Body of pancreas (tissue), 4 donors: ENCODE data around the gene SLC35F4. TPM values are rescaled to one million over a fixed set of nuclear protein-coding genes. Genes with fewer than 3 reads are reported as not detected.

Source experiments
- ATAC-seq: fragments of 150-250 bp; one replicate; pipeline ENCODE4 v1.9.1; 2016
- DNase-seq, 4 donors: peaks; one replicate each; pipeline ENCODE4 v3.0.0-alpha.2; 2019
- H3K27ac ChIP-seq, 4 donors: fragments of 200-600 bp; sonication (generic); 1 replicate in 3 of 4; 2 replicates in 1 of 4; pipeline versions ENCODE4 v1.5.1 to v1.6.1; 2016 to 2019; ENCODE audit warnings: mild to moderate bottlenecking in 1 of 4, mixed read lengths in 1 of 4, moderate library complexity in 1 of 4
- H3K27me3 ChIP-seq, 2 donors: fragments of 200-600 bp; sonication (generic); one replicate each; pipeline ENCODE4 v1.6.0; 2016; ENCODE audit warnings: mild to moderate bottlenecking in 1 of 2
- H3K36me3 ChIP-seq, 2 donors: fragments of 200-600 bp; sonication (generic); replicated peaks in 1 of 2; 2 replicates each; pipeline ENCODE4 v1.5.1; 2016; ENCODE audit warnings: low read depth in 2 of 2; ENCODE audit not compliant: insufficient read depth in 1 of 2
- H3K4me1 ChIP-seq: fragments of 200-600 bp; sonication (generic); one replicate; pipeline ENCODE4 v1.6.0; 2016
- H3K4me3 ChIP-seq, 2 donors: fragments of 200-600 bp; sonication (generic); 1 replicate in 1 of 2; 2 replicates in 1 of 2; pipeline ENCODE4 v1.5.1; 2016 to 2019
- H3K9me3 ChIP-seq, 3 donors: fragments of 200-600 bp; sonication (generic); 1 replicate in 2 of 3; 2 replicates in 1 of 3; pipeline ENCODE4 v1.5.1; 2016
- CTCF ChIP-seq, 7 experiments: fragments of 450-650 bp in 4 of 7; fragments of 200-600 bp in 3 of 7; sonication (generic) in 3 of 7; IDR thresholded peaks; one replicate each; pipeline ENCODE4 v1.5.1; 2016 to 2019; ENCODE audit warnings: antibody characterized with exemption in 7 of 7
- POLR2A ChIP-seq, 3 donors: fragments of 450-650 bp; IDR thresholded peaks; one replicate each; pipeline ENCODE4 v1.6.1; 2016; ENCODE audit warnings: antibody characterized with exemption in 3 of 3, mild to moderate bottlenecking in 2 of 3
- WGBS, 2 donors: methylation state at CpG; one replicate each; pipeline ENCODE4 v1.1.5; 2017; 5-methylcytosine and 5-hydroxymethylcytosine counted together
- intact Hi-C: fragments of 100-400 bp; cut with DNase I; formaldehyde crosslinking; loops from one replicate; pipeline ENCODE4 v1.15.1; 2023
- total RNA-seq, 2 donors: library from RNA; depleted of rRNA; stranded (reverse); fragments of >200 nt; gene quantifications; one replicate each; pipeline ENCODE4 v1.1.0, GENCODE V29; 2016

SLC35F4 gene
- total RNA-seq, 2 donors from 2014 or later = not detected

- Histone ChIP-seq H3K27ac (no peak overlapping the region), H3K4me1 (no peaks in the 10 kb centered on the region), H3K36me3 (no peaks in the 10 kb centered on the region), H3K9me3 (no peaks in the 10 kb centered on the region), H3K27me3 (no peaks in the 10 kb centered on the region), H3K4me3 (no peak overlapping the region)
- TF ChIP-seq POLR2A (IDR thresholded peaks at IDR 0.05) = no peak
- no peak for TF ChIP-seq CTCF (IDR thresholded peaks at IDR 0.05)
- intact Hi-C loops = no loop called here
- no peak for ATAC-seq
- no peak for DNase-seq
- 65 to 70% methylated on average over 2 of the region's 2 CpGs for WGBS, 2 donors
Observed at GRCh38 chr14:57816568-57817284, 49.2 kb downstream of the SLC35F4 start.

- no peak overlapping the region for H3K27ac ChIP-seq
- H3K27me3 ChIP-seq = no peaks in the 10 kb centered on the region
- H3K4me1 ChIP-seq = no peaks in the 10 kb centered on the region
- no peaks in the 10 kb centered on the region for H3K9me3 ChIP-seq
- WGBS, 2 donors = 57 to 63% methylated on average over 4 of the region's 4 CpGs
- H3K4me3 ChIP-seq = no peak overlapping the region
- no peak for DNase-seq
- intact Hi-C loops = no loop called here
- H3K36me3 ChIP-seq = no peaks in the 10 kb centered on the region
- TF ChIP-seq CTCF (IDR thresholded peaks at IDR 0.05) (no peak), POLR2A (IDR thresholded peaks at IDR 0.05) (no peak)
- ATAC-seq = no peak
Observed at GRCh38 chr14:57814726-57815125, 51.2 kb downstream of the SLC35F4 start.

DNA sequence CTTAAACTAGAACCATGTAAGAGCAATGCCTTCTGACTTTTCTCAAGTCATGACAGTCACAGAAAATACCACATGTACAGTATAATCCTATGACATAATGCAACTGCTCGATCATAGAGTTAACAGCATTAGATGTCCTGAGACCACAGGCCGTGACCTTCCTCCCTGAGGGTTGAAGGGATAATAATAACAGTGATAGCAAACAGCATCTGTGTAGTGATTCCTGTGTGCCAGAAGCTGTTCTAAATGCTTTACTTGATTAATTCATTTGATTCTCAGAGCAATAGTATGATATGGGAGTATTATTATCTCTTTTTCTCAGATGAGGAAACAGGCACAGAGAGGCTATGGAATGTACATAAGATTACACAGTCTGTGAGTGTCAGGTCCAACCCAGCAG is 53.2 kb downstream of the SLC35F4 start:
- TF ChIP-seq CTCF (IDR thresholded peaks at IDR 0.05) = no peak
- no peak for TF ChIP-seq POLR2A (IDR thresholded peaks at IDR 0.05)
- DNase-seq (no peak), ATAC-seq (no peak)
- H3K27ac ChIP-seq = no peak overlapping the region
- H3K27me3 ChIP-seq = no peaks in the 10 kb centered on the region
- H3K36me3 ChIP-seq = no peaks in the 10 kb centered on the region
- 70 to 83% methylated on average over 2 of the region's 2 CpGs for WGBS, 2 donors
- intact Hi-C loops = no loop called here
- no peaks in the 10 kb centered on the region for H3K4me1 ChIP-seq
- no peak overlapping the region for H3K4me3 ChIP-seq
- H3K9me3 ChIP-seq = no peaks in the 10 kb centered on the region

DNA sequence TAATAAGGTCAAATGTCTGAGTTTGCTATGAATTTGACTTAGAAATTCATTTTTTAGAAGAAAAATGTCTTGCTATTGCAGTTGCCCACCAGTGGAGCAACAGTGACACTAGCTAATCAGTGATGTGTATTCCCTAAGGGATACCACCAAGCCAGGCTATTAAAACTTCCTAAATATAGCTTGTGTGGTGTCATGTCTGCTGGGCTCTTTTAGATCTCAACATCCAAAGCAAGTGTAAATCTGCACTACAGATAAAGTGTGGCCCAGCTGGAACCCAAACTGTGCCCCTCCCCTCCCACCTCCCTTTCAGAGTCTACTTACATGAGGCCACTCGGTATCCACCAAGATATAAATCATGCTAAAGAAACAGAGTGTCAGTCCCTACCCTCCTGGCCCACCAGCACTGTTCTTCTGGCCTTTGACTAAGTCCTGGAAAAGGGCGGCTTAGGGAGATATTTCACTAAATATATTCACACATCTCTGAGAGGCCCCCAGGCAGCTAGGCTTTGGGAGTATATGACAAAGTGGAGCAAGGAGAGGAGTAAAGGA is 53.8 kb downstream of the SLC35F4 start:
- intact Hi-C loops = no loop called here
- ATAC-seq (no peak), DNase-seq (no peak)
- Histone ChIP-seq H3K4me3 (no peak overlapping the region), H3K27ac (no peak overlapping the region), H3K9me3 (no peaks in the 10 kb centered on the region), H3K36me3 (no peaks in the 10 kb centered on the region), H3K4me1 (no peaks in the 10 kb centered on the region), H3K27me3 (no peaks in the 10 kb centered on the region)
- 80 to 83% methylated on average over 2 of the region's 2 CpGs for WGBS, 2 donors
- TF ChIP-seq CTCF (IDR thresholded peaks at IDR 0.05) (no peak), POLR2A (IDR thresholded peaks at IDR 0.05) (no peak)

DNA sequence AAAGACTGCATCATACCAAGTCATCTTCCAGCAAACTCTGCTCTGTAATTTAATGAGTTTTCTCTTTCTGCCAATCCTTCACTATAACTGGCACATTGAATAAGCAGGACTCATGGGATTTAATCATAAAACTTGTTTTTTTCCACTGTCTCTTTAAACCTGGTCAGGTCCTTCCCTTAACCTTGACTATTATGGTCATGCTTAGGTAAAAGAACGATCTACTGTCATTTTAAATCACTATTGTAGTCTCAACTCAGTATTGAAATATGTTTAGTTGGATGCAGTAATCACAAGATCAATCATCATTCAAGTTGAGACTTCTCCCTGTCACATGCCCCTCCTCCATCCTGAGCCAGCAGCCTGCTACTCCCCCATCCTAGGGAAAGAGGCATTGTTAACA is 56.1 kb downstream of the SLC35F4 start:
- Histone ChIP-seq H3K4me1 (no peaks in the 10 kb centered on the region), H3K9me3 (no peaks in the 10 kb centered on the region), H3K4me3 (no peak overlapping the region), H3K27me3 (no peaks in the 10 kb centered on the region), H3K27ac (no peak overlapping the region), H3K36me3 (no peaks in the 10 kb centered on the region)
- DNase-seq (no peak), ATAC-seq (no peak)
- no peak for TF ChIP-seq CTCF (IDR thresholded peaks at IDR 0.05)
- TF ChIP-seq POLR2A (IDR thresholded peaks at IDR 0.05) = no peak
- 13 to 23% methylated on average over 1 of the region's 1 CpG for WGBS, 2 donors
- intact Hi-C loops = no loop called here
